Stimulated activated CD4-positive, alpha-beta T cell treated with anti-CD3 and anti-CD28 coated beads, TNF-alpha, amount 100 ng/mL, for 1 hour (primary cell): ENCODE measurements around the gene ATXN10.

Experiments used
- DNase-seq, 3 donors: peaks; one replicate each; pipeline ENCODE4 v3.0.0-alpha.2; 2020; ENCODE audit warnings: low read depth in 3 of 3, low spot score in 1 of 3

Gene ATXN10

DNA sequence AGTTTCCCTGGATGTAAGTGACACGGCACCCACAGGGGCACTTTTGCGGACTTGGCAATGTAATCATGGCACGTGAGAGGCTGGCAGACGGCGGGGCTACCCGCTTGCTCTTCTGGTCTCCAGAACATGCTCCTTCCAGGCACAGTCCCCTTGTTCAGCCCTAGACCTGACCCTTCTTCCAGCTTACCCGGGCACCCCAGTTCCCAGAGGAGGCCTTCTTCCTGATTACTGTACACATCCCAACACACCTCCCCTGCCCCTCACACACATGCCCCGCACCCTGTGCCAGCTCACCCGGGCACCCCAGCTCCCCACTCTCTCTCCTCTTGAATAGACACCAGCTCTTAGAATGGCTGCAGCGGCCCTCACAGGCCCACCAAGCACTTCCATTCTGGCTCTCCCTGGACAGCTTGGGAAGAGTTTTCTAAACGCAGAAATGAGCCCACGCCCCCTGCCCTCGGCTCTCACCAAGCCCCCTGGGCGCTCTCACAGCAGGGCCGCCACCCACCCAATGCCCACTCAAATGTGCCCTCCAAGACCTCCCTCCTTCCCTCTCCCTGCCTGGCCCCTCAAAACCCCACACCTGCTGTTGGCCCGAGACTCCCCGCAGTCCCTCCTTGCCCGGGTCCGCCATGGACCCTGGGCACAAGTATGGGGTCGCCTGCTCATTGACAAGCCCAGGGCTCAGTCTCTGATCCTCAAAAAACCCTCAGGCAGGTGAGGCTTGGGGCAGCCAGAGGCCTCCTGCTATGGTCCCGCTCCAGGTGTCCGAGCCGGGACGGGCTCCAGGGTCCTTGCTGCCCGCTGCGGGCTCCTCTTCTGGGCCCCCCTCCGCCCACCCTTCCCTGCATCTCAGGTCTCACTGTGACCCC lies 216.8 kb downstream of the ATXN10 start:
- DNase-seq = no peak

DNA sequence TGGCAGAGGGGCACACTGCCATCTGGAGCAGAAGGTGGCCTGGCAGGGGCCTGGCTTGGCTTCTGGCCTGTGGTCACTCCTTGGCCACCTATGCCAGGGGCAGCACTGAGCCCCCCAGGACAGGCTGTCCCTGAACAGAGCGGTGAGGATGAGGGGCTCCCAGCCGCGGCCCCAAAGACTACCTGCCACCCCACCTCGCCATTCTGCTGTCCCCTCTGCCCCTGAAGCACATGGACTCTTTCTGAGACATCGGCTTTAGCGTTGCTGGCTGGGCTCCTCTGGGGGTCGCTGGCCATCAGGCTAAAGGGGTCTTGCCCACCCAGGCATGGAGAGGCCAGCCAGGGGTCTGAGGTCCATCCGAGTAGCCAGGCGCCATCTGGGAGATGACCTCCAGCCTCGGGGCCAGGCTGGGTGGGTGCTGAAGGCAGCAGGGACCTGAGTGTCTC lies 217.5 kb downstream of the ATXN10 start:
- no peak for DNase-seq

DNA sequence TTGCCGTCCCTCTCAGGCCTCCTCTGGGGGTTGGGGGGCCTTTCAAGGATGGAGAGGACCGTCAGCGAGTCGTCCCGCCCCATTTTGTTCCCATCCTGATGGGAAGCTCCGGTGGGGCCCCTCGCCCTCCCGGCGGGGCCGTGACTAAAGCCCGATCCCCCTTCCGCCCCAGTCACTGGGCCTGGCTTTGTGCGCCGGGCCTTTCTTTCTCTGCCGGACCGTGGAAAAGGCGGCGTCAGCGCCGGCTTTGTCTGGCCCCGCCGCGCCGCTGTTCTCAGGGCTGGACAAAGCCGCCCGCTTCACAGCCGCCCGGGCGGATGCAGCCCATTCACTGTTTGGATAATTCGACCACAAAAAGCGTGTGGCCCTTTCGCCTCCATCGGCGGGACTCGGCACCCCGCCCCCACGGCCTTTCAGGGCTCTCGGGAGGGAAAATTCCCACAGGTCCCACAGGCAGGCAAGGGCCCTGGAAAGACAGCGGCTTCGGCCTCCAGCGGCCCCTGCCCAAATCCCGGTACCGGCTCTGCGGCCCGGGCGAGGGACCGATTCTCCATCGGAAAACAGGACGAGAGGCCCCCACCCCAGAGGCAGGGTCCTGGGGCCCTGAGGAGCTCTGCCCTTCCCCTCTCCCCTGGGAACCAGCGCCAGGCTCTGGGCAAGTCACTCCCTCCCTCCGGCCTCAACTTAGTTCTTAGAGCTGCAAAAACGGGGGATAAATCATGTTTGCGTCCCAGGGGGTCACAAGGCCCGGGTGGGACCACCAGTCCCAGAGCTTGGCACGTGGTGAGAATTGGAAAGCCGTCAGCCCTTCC lies 218.1 kb downstream of the ATXN10 start:
- DNase-seq = no peak

- DNase-seq = no peak
These were observed 218.7 kb downstream of the ATXN10 start for GRCh38 chr22:45890351-45890635.

GRCh38 chr22:45891021-45891421 lies 219.4 kb downstream of the ATXN10 start:
- DNase-seq = no peak

DNA sequence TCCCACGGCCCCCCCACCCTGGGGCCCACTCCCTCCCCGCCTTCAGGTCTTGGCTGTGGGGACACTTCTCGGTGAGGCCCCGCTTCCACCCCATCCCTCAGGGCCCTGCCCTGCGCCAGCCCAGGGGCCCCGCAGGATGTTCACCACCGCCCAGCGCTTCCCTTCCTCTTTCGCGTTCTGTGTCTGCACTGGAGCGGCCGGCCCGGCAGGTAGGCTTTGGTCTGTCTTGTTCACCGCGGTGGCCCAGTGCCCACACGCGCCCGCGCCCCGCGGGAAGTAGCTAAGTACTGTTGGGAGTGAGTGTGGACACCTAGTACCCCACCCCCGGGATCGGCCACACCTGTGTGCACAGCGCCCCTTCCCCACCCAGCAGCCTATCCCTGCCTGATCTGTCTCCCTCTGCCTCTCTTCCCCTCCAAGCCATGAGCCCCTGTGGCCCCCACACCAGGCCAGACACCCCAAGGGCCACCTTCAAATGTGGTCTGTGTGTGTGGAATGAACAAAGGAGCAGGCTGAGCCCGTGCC lies 219.9 kb downstream of the ATXN10 start:
- no peak for DNase-seq

GRCh38 chr22:45891996-45892621 lies 220.5 kb downstream of the ATXN10 start:
- DNase-seq = no peak

GRCh38 chr22:45892681-45893461 lies 221.2 kb downstream of the ATXN10 start:
- DNase-seq = no peak

GRCh38 chr22:45893516-45893915 lies 221.9 kb downstream of the ATXN10 start:
- DNase-seq = no peak
